ENCODE data around the gene CANT1. TPM values are rescaled to one million over a fixed set of nuclear protein-coding genes. Genes with fewer than 3 reads are reported as not detected.

Gene CANT1
- total and polyA plus RNA-seq, 2 of the 13 experiments (the other 11 are each of a cell fraction or from before 2014, with no cell fraction given): 34.1 to 42.1 TPM

GRCh38 chr17:79009397-79010303, at the start of gene CANT1 (continued):
- TF ChIP-seq HOXA3 (CRISPR knock-in tag; IDR thresholded peaks at IDR 0.05) (peak; percentile 85), SRSF1 (optimal IDR thresholded peaks at IDR 0.05; ENCODE audit: low read depth, low read length) (peak; percentile 26), ZNF205 (CRISPR knock-in tag; IDR thresholded peaks at IDR 0.05) (peak; percentile 82; the same call in 1 of the 2 replicates), SRSF4 (IDR thresholded peaks at IDR 0.05; ENCODE audit: low read depth, low read length, poor library complexity, severe bottlenecking) (no peak), BORCS8-MEF2B (CRISPR knock-in tag; IDR thresholded peaks at IDR 0.05) (0 out of 2 replicates have a peak, but pooled peaks have one; percentile 35), ELF1 (CRISPR knock-in tag; IDR thresholded peaks at IDR 0.05) (peak; percentile 74), ZNF274 (CRISPR knock-in tag; IDR thresholded peaks at IDR 0.05) (peak; percentile 50; the same call in 1 of the 2 replicates), SP2 (CRISPR knock-in tag; IDR thresholded peaks at IDR 0.05) (peak; percentile 42; the same call in 1 of the 2 replicates), HNF4A (CRISPR knock-in tag; IDR thresholded peaks at IDR 0.05) (no peak; the same call in 1 of the 2 replicates), ZKSCAN8 (CRISPR knock-in tag; IDR thresholded peaks at IDR 0.05; ENCODE audit: borderline replicate concordance) (no peak), SMARCE1 (IDR thresholded peaks at IDR 0.05; ENCODE audit: borderline replicate concordance) (no peak), RXRB (CRISPR knock-in tag; IDR thresholded peaks at IDR 0.05; ENCODE audit: borderline replicate concordance) (peak; percentile 32; the same call in 1 of the 2 replicates), ARHGAP35 (CRISPR knock-in tag; IDR thresholded peaks at IDR 0.05; ENCODE audit: borderline replicate concordance) (peak; percentile 75; the same call in 1 of the 2 replicates), MEF2D (CRISPR knock-in tag; IDR thresholded peaks at IDR 0.05) (no peak; the same call in 1 of the 2 replicates), MEIS2 (CRISPR knock-in tag; IDR thresholded peaks at IDR 0.05) (no peak; the same call in 1 of the 2 replicates), MEIS1 (CRISPR knock-in tag; IDR thresholded peaks at IDR 0.05; ENCODE audit: borderline replicate concordance) (no peak), ZNF7 (CRISPR knock-in tag; IDR thresholded peaks at IDR 0.05) (no peak), AGO2 (optimal IDR thresholded peaks at IDR 0.05; ENCODE audit: low read depth, low read length) (no peak), PAWR (CRISPR knock-in tag; IDR thresholded peaks at IDR 0.05; ENCODE audit: borderline replicate concordance) (no peak), ZNF430 (CRISPR knock-in tag; IDR thresholded peaks at IDR 0.05) (peak; percentile 73; the same call in 1 of the 2 replicates), ARID2 (CRISPR knock-in tag; IDR thresholded peaks at IDR 0.05; ENCODE audit: borderline replicate concordance) (no peak), RARA (CRISPR knock-in tag; IDR thresholded peaks at IDR 0.05) (no peak), GTF3A (CRISPR knock-in tag; conservative IDR thresholded peaks at IDR 0.05) (no peak), ZNF660 (CRISPR knock-in tag; IDR thresholded peaks at IDR 0.05; ENCODE audit: borderline replicate concordance, low read depth) (no peak)
- TF ChIP-seq, protein P1, sequence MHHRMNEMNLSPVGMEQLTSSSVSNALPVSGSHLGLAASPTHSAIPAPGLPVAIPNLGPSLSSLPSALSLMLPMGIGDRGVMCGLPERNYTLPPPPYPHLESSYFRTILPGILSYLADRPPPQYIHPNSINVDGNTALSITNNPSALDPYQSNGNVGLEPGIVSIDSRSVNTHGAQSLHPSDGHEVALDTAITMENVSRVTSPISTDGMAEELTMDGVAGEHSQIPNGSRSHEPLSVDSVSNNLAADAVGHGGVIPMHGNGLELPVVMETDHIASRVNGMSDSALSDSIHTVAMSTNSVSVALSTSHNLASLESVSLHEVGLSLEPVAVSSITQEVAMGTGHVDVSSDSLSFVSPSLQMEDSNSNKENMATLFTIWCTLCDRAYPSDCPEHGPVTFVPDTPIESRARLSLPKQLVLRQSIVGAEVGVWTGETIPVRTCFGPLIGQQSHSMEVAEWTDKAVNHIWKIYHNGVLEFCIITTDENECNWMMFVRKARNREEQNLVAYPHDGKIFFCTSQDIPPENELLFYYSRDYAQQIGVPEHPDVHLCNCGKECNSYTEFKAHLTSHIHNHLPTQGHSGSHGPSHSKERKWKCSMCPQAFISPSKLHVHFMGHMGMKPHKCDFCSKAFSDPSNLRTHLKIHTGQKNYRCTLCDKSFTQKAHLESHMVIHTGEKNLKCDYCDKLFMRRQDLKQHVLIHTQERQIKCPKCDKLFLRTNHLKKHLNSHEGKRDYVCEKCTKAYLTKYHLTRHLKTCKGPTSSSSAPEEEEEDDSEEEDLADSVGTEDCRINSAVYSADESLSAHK (CRISPR knock-in tag; IDR thresholded peaks at IDR 0.05; ENCODE audit: borderline replicate concordance): no peak
- TF ChIP-seq, protein P2, sequence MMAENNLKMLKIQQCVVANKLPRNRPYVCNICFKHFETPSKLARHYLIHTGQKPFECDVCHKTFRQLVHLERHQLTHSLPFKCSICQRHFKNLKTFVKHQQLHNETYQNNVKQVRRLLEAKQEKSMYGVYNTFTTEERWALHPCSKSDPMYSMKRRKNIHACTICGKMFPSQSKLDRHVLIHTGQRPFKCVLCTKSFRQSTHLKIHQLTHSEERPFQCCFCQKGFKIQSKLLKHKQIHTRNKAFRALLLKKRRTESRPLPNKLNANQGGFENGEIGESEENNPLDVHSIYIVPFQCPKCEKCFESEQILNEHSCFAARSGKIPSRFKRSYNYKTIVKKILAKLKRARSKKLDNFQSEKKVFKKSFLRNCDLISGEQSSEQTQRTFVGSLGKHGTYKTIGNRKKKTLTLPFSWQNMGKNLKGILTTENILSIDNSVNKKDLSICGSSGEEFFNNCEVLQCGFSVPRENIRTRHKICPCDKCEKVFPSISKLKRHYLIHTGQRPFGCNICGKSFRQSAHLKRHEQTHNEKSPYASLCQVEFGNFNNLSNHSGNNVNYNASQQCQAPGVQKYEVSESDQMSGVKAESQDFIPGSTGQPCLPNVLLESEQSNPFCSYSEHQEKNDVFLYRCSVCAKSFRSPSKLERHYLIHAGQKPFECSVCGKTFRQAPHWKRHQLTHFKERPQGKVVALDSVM (CRISPR knock-in tag; IDR thresholded peaks at IDR 0.05): no peak
